CD14-positive monocyte (primary cell): ENCODE results near the gene BICDL1. TPM values are rescaled to one million over a fixed set of nuclear protein-coding genes. Genes with fewer than 3 reads are reported as not detected.

Source experiments
- DNase-seq, 3 donors: peaks; one replicate each; pipeline ENCODE4 v3.0.0-alpha.2; 2011 to 2022
- H2AFZ ChIP-seq: 2 replicates; pipeline ENCODE4 v1.6.0; 2012; ENCODE audit warnings: mild to moderate bottlenecking, low read depth, low read length, inconsistent platforms; ENCODE audit not compliant: insufficient read depth, poor library complexity, severe bottlenecking
- H3K27ac ChIP-seq, 2 donors: 1 replicate in 1 of 2; 2 replicates in 1 of 2; pipeline ENCODE4 v1.5.1; 2012 to 2013; ENCODE audit warnings: low read length in 2 of 2, control low read depth in 1 of 2, inconsistent platforms in 1 of 2, low read depth in 1 of 2, mild to moderate bottlenecking in 1 of 2
- H3K27me3 ChIP-seq, 2 donors: one replicate each; pipeline versions ENCODE4 v1.6.0 to v1.6.1; 2011 to 2013; ENCODE audit warnings: low read length in 2 of 2; ENCODE audit not compliant: control insufficient read depth in 2 of 2, insufficient read depth in 2 of 2
- H3K36me3 ChIP-seq, 2 donors: replicated peaks in 1 of 2; 1 replicate in 1 of 2; 2 replicates in 1 of 2; pipeline versions ENCODE4 v1.5.1 to v1.6.1; 2012 to 2013; ENCODE audit warnings: low read length in 2 of 2, control low read depth in 1 of 2, inconsistent platforms in 1 of 2, mild to moderate bottlenecking in 1 of 2; ENCODE audit not compliant: insufficient read depth in 2 of 2, control insufficient read depth in 1 of 2
- H3K4me1 ChIP-seq, 2 donors: 1 replicate in 1 of 2; 2 replicates in 1 of 2; pipeline versions ENCODE4 v1.5.1 to v1.6.1; 2012 to 2013; ENCODE audit warnings: low read length in 2 of 2, control low read depth in 1 of 2, inconsistent platforms in 1 of 2, mild to moderate bottlenecking in 1 of 2, moderate library complexity in 1 of 2; ENCODE audit not compliant: insufficient read depth in 2 of 2, control insufficient read depth in 1 of 2
- H3K4me2 ChIP-seq: replicated peaks from 2 replicates; pipeline ENCODE3; 2012; ENCODE audit warnings: low read length, moderate library complexity, mild to moderate bottlenecking; ENCODE audit not compliant: poor library complexity, severe bottlenecking; ENCODE audit errors: extremely low read depth
- H3K4me3 ChIP-seq, 3 experiments: fragments of 200-600 bp in 1 of 3; sonication (generic) in 1 of 3; replicated peaks in 1 of 3; 1 replicate in 2 of 3; 2 replicates in 1 of 3; pipeline ENCODE4 v1.5.1; 2011 to 2013; ENCODE audit warnings: low read length in 3 of 3, mild to moderate bottlenecking in 3 of 3, control low read depth in 2 of 3, low read depth in 2 of 3, inconsistent platforms in 1 of 3, moderate library complexity in 1 of 3
- H3K79me2 ChIP-seq: 2 replicates; pipeline ENCODE4 v1.6.0; 2012; ENCODE audit warnings: mild to moderate bottlenecking, control low read depth, inconsistent platforms, low read length, moderate library complexity; ENCODE audit not compliant: insufficient read depth
- H3K9ac ChIP-seq: 2 replicates; pipeline ENCODE4 v1.6.0; 2017; ENCODE audit warnings: low read length, mild to moderate bottlenecking; ENCODE audit not compliant: insufficient read depth, poor library complexity, severe bottlenecking
- H3K9me3 ChIP-seq, 2 donors: replicated peaks in 1 of 2; 1 replicate in 1 of 2; 2 replicates in 1 of 2; pipeline versions ENCODE4 v1.5.1 to v1.6.1; 2012 to 2013; ENCODE audit warnings: low read length in 2 of 2, control low read depth in 1 of 2; ENCODE audit not compliant: control insufficient read depth in 1 of 2, insufficient read depth in 1 of 2
- H4K20me1 ChIP-seq: 2 replicates; pipeline ENCODE4 v1.6.0; 2012; ENCODE audit warnings: mild to moderate bottlenecking, low read length, control low read depth, moderate library complexity; ENCODE audit not compliant: insufficient read depth
- H3K27ac Mint-ChIP-seq, 7 donors: one replicate each; pipeline ENCODE4 v1.8.0; 2020; ENCODE audit warnings: mild to moderate bottlenecking in 7 of 7, mixed read lengths in 7 of 7, moderate library complexity in 6 of 7, inconsistent platforms in 2 of 7
- H3K27me3 Mint-ChIP-seq, 3 donors: one replicate each; pipeline ENCODE4 v1.8.0; 2021 to 2022; ENCODE audit warnings: low read depth in 3 of 3, mild to moderate bottlenecking in 3 of 3, mixed read lengths in 3 of 3, moderate library complexity in 3 of 3, inconsistent platforms in 1 of 3
- H3K36me3 Mint-ChIP-seq, 2 donors: one replicate each; pipeline ENCODE4 v1.8.0; 2020; ENCODE audit warnings: mixed read lengths in 2 of 2, inconsistent platforms in 1 of 2, mild to moderate bottlenecking in 1 of 2
- H3K4me1 Mint-ChIP-seq: one replicate; pipeline ENCODE4 v1.8.0; 2020; ENCODE audit warnings: mild to moderate bottlenecking, mixed read lengths
- H3K4me3 Mint-ChIP-seq, 2 donors: one replicate each; pipeline ENCODE4 v1.8.0; 2020; ENCODE audit warnings: mild to moderate bottlenecking in 2 of 2, mixed read lengths in 2 of 2, moderate library complexity in 1 of 2
- H3K9me3 Mint-ChIP-seq, 7 donors: one replicate each; pipeline ENCODE4 v1.8.0; 2020 to 2022; ENCODE audit warnings: mixed read lengths in 7 of 7, mild to moderate bottlenecking in 6 of 7, moderate library complexity in 6 of 7, inconsistent platforms in 2 of 7
- WGBS: methylation state at CpG from one replicate; pipeline ENCODE4 v1.1.5; 2013; ENCODE audit warnings: missing lambda C conversion rate; ENCODE audit not compliant: insufficient coverage; 5-methylcytosine and 5-hydroxymethylcytosine counted together
- intact Hi-C, 2 donors: fragments of 100-400 bp; cut with micrococcal nuclease; formaldehyde crosslinking; loops; one replicate each; pipeline versions ENCODE4 v1.15.0 to v1.15.1; 2023
- polyA plus RNA-seq, 3 donors: library from polyadenylated mRNA; depleted of rRNA in 1 of 3; unstranded in 2 of 3; stranded (reverse) in 1 of 3; fragments of 300-500 nt in 2 of 3; fragments of >200 nt in 1 of 3; fragmentation: Illumina TruSeq in 2 of 3; gene quantifications; 1 replicate in 2 of 3; 2 replicates in 1 of 3; pipeline ENCODE4 v1.2.3, GENCODE V29; 2012 to 2021
- TF ChIP-seq, protein P1 (sequence below): fragments of 200-600 bp; IDR thresholded peaks from one replicate; pipeline ENCODE4 v1.8.0; 2022; ENCODE audit warnings: antibody characterized with exemption, mild to moderate bottlenecking

BICDL1 gene
- polyA plus RNA-seq, 3 donors, result 0.13 TPM; not detected in 2

DNA sequence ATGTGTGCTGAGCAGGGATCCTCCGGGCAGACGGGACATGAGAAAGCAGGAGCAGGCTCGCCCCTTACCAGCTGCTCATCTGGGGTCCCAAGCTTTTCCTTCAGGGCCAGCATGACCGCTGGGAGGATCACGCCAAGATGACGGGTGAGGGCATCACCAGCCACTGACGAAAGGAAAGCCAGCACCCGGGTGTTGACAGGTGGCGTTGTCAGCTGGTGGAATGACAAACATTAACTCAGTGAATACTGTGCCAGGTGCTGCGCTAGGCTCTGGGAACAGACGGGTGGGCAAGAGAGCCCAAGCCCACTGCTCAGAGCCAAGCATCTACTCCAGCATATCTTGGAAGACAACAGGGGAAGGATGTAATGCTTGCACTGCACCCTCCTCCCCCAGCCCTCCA, 148.8 kb downstream of the BICDL1 start:
- no peak for DNase-seq
- no peaks in the 10 kb centered on the region for H3K79me2 ChIP-seq
- peaks cover 92 to 100% of the 10 kb centered on the region in 2 donors for H3K36me3 Mint-ChIP-seq
- intact Hi-C loops, result no loop called here
- H3K27ac Mint-ChIP-seq, result no peak overlapping the region
- H3K27me3 Mint-ChIP-seq, result no peaks in the 10 kb centered on the region
- H3K4me3 ChIP-seq, result no peak overlapping the region
- no peak overlapping the region for H3K4me3 Mint-ChIP-seq
- H3K4me2 ChIP-seq, result no peak overlapping the region
- H4K20me1 ChIP-seq, result peaks cover 2% of the 10 kb centered on the region
- no peaks in the 10 kb centered on the region for H3K9me3 ChIP-seq
- H3K27me3 ChIP-seq, result no peaks in the 10 kb centered on the region
- no peak overlapping the region for H2AFZ ChIP-seq
- H3K9me3 Mint-ChIP-seq, result peaks cover 0 to 2% (median 0%) of the 10 kb centered on the region in 7 donors
- H3K4me1 ChIP-seq, result no peaks in the 10 kb centered on the region
- TF ChIP-seq, protein P1, sequence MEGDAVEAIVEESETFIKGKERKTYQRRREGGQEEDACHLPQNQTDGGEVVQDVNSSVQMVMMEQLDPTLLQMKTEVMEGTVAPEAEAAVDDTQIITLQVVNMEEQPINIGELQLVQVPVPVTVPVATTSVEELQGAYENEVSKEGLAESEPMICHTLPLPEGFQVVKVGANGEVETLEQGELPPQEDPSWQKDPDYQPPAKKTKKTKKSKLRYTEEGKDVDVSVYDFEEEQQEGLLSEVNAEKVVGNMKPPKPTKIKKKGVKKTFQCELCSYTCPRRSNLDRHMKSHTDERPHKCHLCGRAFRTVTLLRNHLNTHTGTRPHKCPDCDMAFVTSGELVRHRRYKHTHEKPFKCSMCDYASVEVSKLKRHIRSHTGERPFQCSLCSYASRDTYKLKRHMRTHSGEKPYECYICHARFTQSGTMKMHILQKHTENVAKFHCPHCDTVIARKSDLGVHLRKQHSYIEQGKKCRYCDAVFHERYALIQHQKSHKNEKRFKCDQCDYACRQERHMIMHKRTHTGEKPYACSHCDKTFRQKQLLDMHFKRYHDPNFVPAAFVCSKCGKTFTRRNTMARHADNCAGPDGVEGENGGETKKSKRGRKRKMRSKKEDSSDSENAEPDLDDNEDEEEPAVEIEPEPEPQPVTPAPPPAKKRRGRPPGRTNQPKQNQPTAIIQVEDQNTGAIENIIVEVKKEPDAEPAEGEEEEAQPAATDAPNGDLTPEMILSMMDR, result no peak
- no peaks in the 10 kb centered on the region for H3K4me1 Mint-ChIP-seq
- 99% methylated on average over 11 of the region's 11 CpGs for WGBS
- no peak overlapping the region for H3K27ac ChIP-seq
- peaks cover 98 to 100% of the 10 kb centered on the region in 2 donors for H3K36me3 ChIP-seq
- no peak overlapping the region for H3K9ac ChIP-seq

DNA sequence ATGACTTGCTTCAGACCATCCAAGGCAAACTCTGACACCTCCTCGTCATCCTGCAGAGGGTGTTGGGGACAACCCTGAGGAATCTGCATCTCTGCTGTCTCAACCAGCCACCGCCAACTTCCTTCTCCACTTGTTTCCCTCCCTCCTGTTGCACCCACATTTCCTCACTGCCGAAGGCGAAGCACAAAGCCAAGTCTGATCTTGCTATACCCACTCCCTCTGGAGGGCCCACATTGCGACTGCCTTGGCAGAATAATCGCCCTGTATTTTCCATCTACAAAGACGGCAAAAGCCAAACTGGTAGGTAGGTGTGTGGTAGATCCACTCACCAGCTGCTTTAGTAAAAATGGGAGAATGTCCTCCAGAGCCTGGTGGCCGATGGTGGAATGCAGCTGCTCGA, 149.3 kb downstream of the BICDL1 start:
- Histone ChIP-seq H3K79me2 (no peaks in the 10 kb centered on the region), H3K36me3 (peaks cover 95 to 100% of the 10 kb centered on the region in 2 donors), H3K27ac (no peak overlapping the region), H3K4me2 (no peak overlapping the region), H2AFZ (no peak overlapping the region), H3K4me3 (no peak overlapping the region), H3K27me3 (no peaks in the 10 kb centered on the region), H3K4me1 (no peaks in the 10 kb centered on the region), H3K9me3 (no peaks in the 10 kb centered on the region), H4K20me1 (no peaks in the 10 kb centered on the region), H3K9ac (no peak overlapping the region)
- no peak overlapping the region for H3K27ac Mint-ChIP-seq
- H3K9me3 Mint-ChIP-seq, result peaks cover 0 to 2% (median 0%) of the 10 kb centered on the region in 7 donors
- H3K36me3 Mint-ChIP-seq, result peaks cover 91 to 100% of the 10 kb centered on the region in 2 donors
- TF ChIP-seq, protein P1, result no peak
- no peaks in the 10 kb centered on the region for H3K4me1 Mint-ChIP-seq
- WGBS, result 83% methylated on average over 6 of the region's 9 CpGs
- intact Hi-C loops, result no loop called here
- DNase-seq, result no peak
- no peaks in the 10 kb centered on the region for H3K27me3 Mint-ChIP-seq
- no peak overlapping the region for H3K4me3 Mint-ChIP-seq
